GM12878 (cell line): Measurements from ENCODE around the gene SV2B. TPM values are rescaled to one million over a fixed set of nuclear protein-coding genes. Genes with fewer than 3 reads are reported as not detected.

Experiments
- ATAC-seq: fragments of 200-7000 bp; cut with Tn5 transposase; 3 replicates; pipeline ENCODE4 v1.9.1; 2020; ENCODE audit warnings: mild to moderate bottlenecking, moderate library complexity
- BruUV-seq: library from RNA; stranded (reverse); fragments of 400-500 nt; replicated peaks from 2 replicates; lab custom pipeline; 2021; lab: Mats Ljungman, UMichigan
- CTCF ChIA-PET: fragments of 300-600 bp; sonication (Branson Sonifier 250); formaldehyde crosslinking; extraction: SDS; loops from one replicate; lab custom pipeline; 2021; ENCODE audit warnings: inconsistent platforms; lab: Yijun Ruan, JAX
- POLR2A ChIA-PET: fragments of 350-600 bp; formaldehyde crosslinking; extraction: SDS; loops from one replicate; lab custom pipeline; 2021; ENCODE audit warnings: inconsistent platforms; lab: Charles Lee
- RAD21 ChIA-PET: fragments of 300-600 bp; sonication (Branson Sonifier 250); formaldehyde crosslinking; loops from one replicate; lab custom pipeline; 2023; ENCODE audit warnings: antibody characterized with exemption; ENCODE audit not compliant: unreplicated experiment; lab: Charles Lee
- SMC1A ChIA-PET: fragments of 300-600 bp; sonication (Branson Sonifier 250); formaldehyde crosslinking; loops from one replicate; lab custom pipeline; 2023; ENCODE audit not compliant: unreplicated experiment, uncharacterized antibody; lab: Charles Lee
- DNase-seq: peaks from one replicate; pipeline ENCODE4 v3.0.0-alpha.2; 2011; ENCODE audit warnings: low read depth, low spot score
- FAIRE-seq: peaks from 3 replicates; lab custom pipeline; 2011; peaks lifted over from hg19 to GRCh38; lab: Jason Lieb, UNC
- H2AFZ ChIP-seq: 2 replicates; pipeline ENCODE4 v1.6.0; 2011; ENCODE audit warnings: low read depth, low read length, control low read depth; ENCODE audit not compliant: control insufficient read depth
- H3K27ac ChIP-seq: 2 replicates; pipeline ENCODE4 v1.5.1; 2011; ENCODE audit warnings: control low read depth; ENCODE audit not compliant: control insufficient read depth, insufficient read depth
- H3K27me3 ChIP-seq, 2 experiments: replicated peaks in 1 of 2; 2 replicates each; pipeline versions ENCODE4 v1.6.0 to v1.6.1; 2011; ENCODE audit warnings: low read length in 1 of 2; ENCODE audit not compliant: control insufficient read depth in 2 of 2, insufficient read depth in 2 of 2
- H3K36me3 ChIP-seq, 2 experiments: 2 replicates each; pipeline ENCODE4 v1.5.1; 2011; ENCODE audit warnings: low read length in 1 of 2; ENCODE audit not compliant: control insufficient read depth in 2 of 2, insufficient read depth in 2 of 2
- H3K4me1 ChIP-seq: 2 replicates; pipeline ENCODE4 v1.6.1; 2011; ENCODE audit warnings: mild to moderate bottlenecking, low read length, moderate library complexity, mixed read lengths; ENCODE audit not compliant: control insufficient read depth, insufficient read depth
- H3K4me2 ChIP-seq: 2 replicates; pipeline ENCODE4 v1.6.0; 2011; ENCODE audit warnings: control low read depth; ENCODE audit not compliant: control insufficient read depth, insufficient read depth
- H3K4me3 ChIP-seq: fragments of 200-600 bp; sonication (generic); 2 replicates; pipeline ENCODE4 v1.5.1; 2016
- H3K79me2 ChIP-seq: 2 replicates; pipeline ENCODE4 v1.6.0; 2011; ENCODE audit warnings: low read length; ENCODE audit not compliant: control insufficient read depth, insufficient read depth
- H3K9ac ChIP-seq: 2 replicates; pipeline ENCODE4 v1.8.0; 2011; ENCODE audit warnings: low read length, control low read depth, mixed read lengths; ENCODE audit not compliant: control insufficient read depth, insufficient read depth
- H3K9me3 ChIP-seq: replicated peaks from 3 replicates; pipeline ENCODE4 v1.5.1; 2011; ENCODE audit warnings: mild to moderate bottlenecking, low read length; ENCODE audit not compliant: control insufficient read depth, insufficient read depth
- H4K20me1 ChIP-seq: 2 replicates; pipeline ENCODE4 v1.6.0; 2011; ENCODE audit not compliant: control insufficient read depth, insufficient read depth
- CHD2 ChIP-seq: IDR thresholded peaks from 2 replicates; pipeline ENCODE4 v1.6.1; 2011; ENCODE audit warnings: low read depth, low read length, improper control_type of control experiment, borderline replicate concordance
- HDAC2 ChIP-seq: fragments of 200-600 bp; sonication (generic); IDR thresholded peaks from 2 replicates; pipeline ENCODE4 v1.6.1; 2017
- RB1 ChIP-seq: fragments of 450-650 bp; formaldehyde crosslinking; IDR thresholded peaks from 2 replicates; pipeline ENCODE4 v1.6.1; 2017; ENCODE audit warnings: mild to moderate bottlenecking, borderline replicate concordance
- RFX5 ChIP-seq: IDR thresholded peaks from 2 replicates; pipeline ENCODE4 v1.6.1; 2011; ENCODE audit warnings: low read depth, low read length, improper control_type of control experiment
- SMAD5 ChIP-seq: IDR thresholded peaks from 2 replicates; pipeline ENCODE4 v1.6.1; 2016; ENCODE audit warnings: antibody characterized with exemption, low read depth
- WGBS: methylation state at CpG from one replicate; pipeline ENCODE4 v1.1.6; 2016; ENCODE audit warnings: low lambda C conversion rate; ENCODE audit not compliant: insufficient replicate concordance, insufficient coverage; ENCODE audit errors: missing lambda C conversion rate; 5-methylcytosine and 5-hydroxymethylcytosine counted together
- in situ Hi-C: fragments of 300-500 bp; cut with MboI; formaldehyde crosslinking; loops from 9 replicates; pipeline ENCODE4 v1.14.3; 2018; ENCODE audit warnings: mixed read lengths
- intact Hi-C: fragments of 100-400 bp; cut with micrococcal nuclease; formaldehyde crosslinking; loops from one replicate; pipeline ENCODE4 v1.14.2; 2022; ENCODE audit not compliant: unreplicated experiment
- polyA plus RNA-seq, 11 experiments: library from polyadenylated mRNA; depleted of rRNA in 4 of 11; unstranded in 6 of 11; stranded (reverse) in 5 of 11; fragments of >200 nt; fragmentation: Nextera tagmentation in 4 of 11; fragmentation: Illumina TruSeq in 1 of 11; extraction: Ambion mirVana in 4 of 11; extraction: Trizol in 1 of 11; gene quantifications; 1 replicate in 1 of 11; 2 replicates in 10 of 11; pipeline versions ENCODE4 v1.2.1 to v1.2.3, GENCODE V29; 2011 to 2016; ENCODE audit warnings: inconsistent platforms in 2 of 11, missing spikeins in 2 of 11, low read depth in 1 of 11
- total RNA-seq, 4 experiments: library from RNA; depleted of rRNA in 3 of 4; stranded (reverse); fragments of >200 nt in 3 of 4; fragmentation: Illumina TruSeq in 1 of 4; extraction: Trizol in 1 of 4; gene quantifications; 2 replicates each; pipeline versions ENCODE4 v1.2.1 to v1.2.3, GENCODE V29; 2013 to 2021
- TF ChIP-seq, protein P1 (sequence below): IDR thresholded peaks from 2 replicates; pipeline ENCODE4 v1.6.1; 2012; ENCODE audit warnings: mild to moderate bottlenecking, low read depth, low read length

SV2B gene
- total and polyA plus RNA-seq, 10 of the 15 experiments (the other 5 are each of a cell fraction or from before 2014, with no cell fraction given) = 0.03 to 1.7 (median 1.3) TPM

DNA sequence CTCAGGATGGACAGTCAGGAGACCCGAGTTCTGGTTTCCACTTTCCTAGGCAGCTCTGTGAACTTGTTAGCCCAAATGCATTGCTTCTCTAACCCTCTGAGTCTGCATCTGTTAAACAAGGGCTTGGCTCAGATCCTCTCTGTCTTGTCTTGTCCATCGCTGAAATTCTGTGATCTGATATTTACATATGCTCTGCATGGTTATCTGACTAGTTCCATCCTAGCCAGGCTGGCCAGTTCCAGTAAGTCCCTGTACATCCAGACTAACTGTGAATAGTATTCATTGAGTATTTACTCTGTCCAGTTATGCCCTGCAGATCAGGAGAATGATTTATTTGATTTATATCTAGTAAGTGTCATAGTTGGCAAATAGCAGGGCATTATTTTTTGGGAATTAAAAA is 27.0 kb upstream of the SV2B start:
- DNase-seq (no peak), FAIRE-seq (no peak)
- Histone ChIP-seq H3K4me1 (no peaks in the 10 kb centered on the region), H3K4me2 (no peak overlapping the region), H3K27me3 (no peaks in the 10 kb centered on the region; a peak in 1 of 4 replicates), H2AFZ (no peak overlapping the region)
- 85% methylated on average over 2 of the region's 2 CpGs for WGBS
- no TSS peak for BruUV-seq
- ChIA-PET POLR2A (no interaction called here), SMC1A (interaction anchor here (1.0 kb wide), 2 partner anchors 33 to 199 kb away, joined by 3 read pairs; no protein-coding TSS in a partner anchor)
- TF ChIP-seq RFX5 (no peak), HDAC2 (no peak), CHD2 (no peak), RB1 (no peak), SMAD5 (no peak)
- TF ChIP-seq, protein P1, sequence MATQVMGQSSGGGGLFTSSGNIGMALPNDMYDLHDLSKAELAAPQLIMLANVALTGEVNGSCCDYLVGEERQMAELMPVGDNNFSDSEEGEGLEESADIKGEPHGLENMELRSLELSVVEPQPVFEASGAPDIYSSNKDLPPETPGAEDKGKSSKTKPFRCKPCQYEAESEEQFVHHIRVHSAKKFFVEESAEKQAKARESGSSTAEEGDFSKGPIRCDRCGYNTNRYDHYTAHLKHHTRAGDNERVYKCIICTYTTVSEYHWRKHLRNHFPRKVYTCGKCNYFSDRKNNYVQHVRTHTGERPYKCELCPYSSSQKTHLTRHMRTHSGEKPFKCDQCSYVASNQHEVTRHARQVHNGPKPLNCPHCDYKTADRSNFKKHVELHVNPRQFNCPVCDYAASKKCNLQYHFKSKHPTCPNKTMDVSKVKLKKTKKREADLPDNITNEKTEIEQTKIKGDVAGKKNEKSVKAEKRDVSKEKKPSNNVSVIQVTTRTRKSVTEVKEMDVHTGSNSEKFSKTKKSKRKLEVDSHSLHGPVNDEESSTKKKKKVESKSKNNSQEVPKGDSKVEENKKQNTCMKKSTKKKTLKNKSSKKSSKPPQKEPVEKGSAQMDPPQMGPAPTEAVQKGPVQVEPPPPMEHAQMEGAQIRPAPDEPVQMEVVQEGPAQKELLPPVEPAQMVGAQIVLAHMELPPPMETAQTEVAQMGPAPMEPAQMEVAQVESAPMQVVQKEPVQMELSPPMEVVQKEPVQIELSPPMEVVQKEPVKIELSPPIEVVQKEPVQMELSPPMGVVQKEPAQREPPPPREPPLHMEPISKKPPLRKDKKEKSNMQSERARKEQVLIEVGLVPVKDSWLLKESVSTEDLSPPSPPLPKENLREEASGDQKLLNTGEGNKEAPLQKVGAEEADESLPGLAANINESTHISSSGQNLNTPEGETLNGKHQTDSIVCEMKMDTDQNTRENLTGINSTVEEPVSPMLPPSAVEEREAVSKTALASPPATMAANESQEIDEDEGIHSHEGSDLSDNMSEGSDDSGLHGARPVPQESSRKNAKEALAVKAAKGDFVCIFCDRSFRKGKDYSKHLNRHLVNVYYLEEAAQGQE = no peak
- TF ChIP-seq, all 136 proteins: peak for 0
- no peak overlapping the region for H3K4me3 ChIP-seq
- intact Hi-C loops = no loop called here
- RAD21 ChIA-PET = no interaction called here
- H3K27ac ChIP-seq = no peak overlapping the region
- H4K20me1 ChIP-seq = no peaks in the 10 kb centered on the region
- ATAC-seq = no peak
- CTCF ChIA-PET = interaction anchor here (1.0 to 1.8 kb wide), 2 partner anchors 23 to 24 kb away, joined by 3 to 5 read pairs; no protein-coding TSS in a partner anchor
- no peaks in the 10 kb centered on the region for H3K36me3 ChIP-seq
- no peaks in the 10 kb centered on the region for H3K9me3 ChIP-seq
- in situ Hi-C loops = no loop called here
- H3K79me2 ChIP-seq = no peaks in the 10 kb centered on the region
- H3K9ac ChIP-seq = no peak overlapping the region
